B cell (primary cell): ENCODE results near the gene UNC13D. TPM values are rescaled to one million over a fixed set of nuclear protein-coding genes. Genes with fewer than 3 reads are reported as not detected.

Experiments
- ATAC-seq: fragments of 200-7000 bp; cut with Tn5 transposase; one replicate; pipeline ENCODE4 v1.10.0; 2021; ENCODE audit warnings: low read depth, mild to moderate bottlenecking, moderate number of reproducible peaks, moderate library complexity
- CTCF ChIA-PET: fragments of 350-600 bp; sonication (Branson Sonifier 250); formaldehyde crosslinking; loops from one replicate; lab custom pipeline; 2021; ENCODE audit warnings: antibody characterized with exemption, inconsistent platforms; lab: Charles Lee
- POLR2A ChIA-PET: fragments of 350-600 bp; sonication (Branson Sonifier 250); formaldehyde crosslinking; loops from one replicate; lab custom pipeline; 2021; ENCODE audit warnings: antibody characterized with exemption; lab: Charles Lee
- DNase-seq: peaks from one replicate; pipeline ENCODE4 v3.0.0; 2013
- H2AFZ ChIP-seq: 2 replicates; pipeline ENCODE4 v1.6.1; 2012; ENCODE audit warnings: mild to moderate bottlenecking, low read depth, low read length; ENCODE audit not compliant: insufficient read depth, poor library complexity, severe bottlenecking
- H3K27ac ChIP-seq, 2 donors: 1 replicate in 1 of 2; 2 replicates in 1 of 2; pipeline ENCODE4 v1.5.1; 2012 to 2013; ENCODE audit warnings: low read length in 2 of 2, mild to moderate bottlenecking in 2 of 2, moderate library complexity in 1 of 2
- H3K27me3 ChIP-seq, 4 experiments: fragments of 200-600 bp in 1 of 4; sonication (generic) in 1 of 4; replicated peaks in 1 of 4; 1 replicate in 2 of 4; 2 replicates in 2 of 4; pipeline versions ENCODE4 v1.6.1 to v1.7.0; 2013 to 2016; ENCODE audit warnings: low read length in 3 of 4, mild to moderate bottlenecking in 2 of 4, mixed read lengths in 1 of 4, moderate library complexity in 1 of 4; ENCODE audit not compliant: insufficient read depth in 4 of 4, control insufficient read depth in 3 of 4; ENCODE audit errors: control extremely low read depth in 1 of 4
- H3K36me3 ChIP-seq, 2 experiments: replicated peaks in 1 of 2; 1 replicate in 1 of 2; 2 replicates in 1 of 2; pipeline versions ENCODE4 v1.6.1 to v1.7.1; 2013; ENCODE audit warnings: low read length in 1 of 2; ENCODE audit not compliant: insufficient read depth in 2 of 2, control insufficient read depth in 1 of 2; ENCODE audit errors: control extremely low read depth in 1 of 2, extremely low read depth in 1 of 2
- H3K4me1 ChIP-seq, 2 donors: fragments of 200-600 bp in 1 of 2; sonication (generic) in 1 of 2; 1 replicate in 1 of 2; 2 replicates in 1 of 2; pipeline versions ENCODE4 v1.5.1 to v1.6.1; 2013 to 2017; ENCODE audit warnings: low read length in 2 of 2; ENCODE audit not compliant: control insufficient read depth in 2 of 2, insufficient read depth in 2 of 2
- H3K4me2 ChIP-seq: replicated peaks from 2 replicates; pipeline ENCODE3; 2012; ENCODE audit warnings: mild to moderate bottlenecking, low read depth, low read length; ENCODE audit not compliant: poor library complexity, severe bottlenecking
- H3K4me3 ChIP-seq, 5 experiments: fragments of 200-600 bp in 1 of 5; sonication (generic) in 1 of 5; 1 replicate in 3 of 5; 2 replicates in 2 of 5; pipeline versions ENCODE4 v1.5.1 to v1.7.0; 2011 to 2016; ENCODE audit warnings: low read length in 4 of 5, mild to moderate bottlenecking in 4 of 5, low read depth in 2 of 5, control low read depth in 1 of 5, moderate library complexity in 1 of 5; ENCODE audit not compliant: insufficient read depth in 1 of 5; ENCODE audit errors: control extremely low read depth in 1 of 5, extremely low read depth in 1 of 5
- H3K79me2 ChIP-seq: fragments of 200-600 bp; sonication (generic); one replicate; pipeline ENCODE4 v1.6.0; 2016; ENCODE audit warnings: low read length; ENCODE audit not compliant: control insufficient read depth, insufficient read depth
- H3K9ac ChIP-seq: fragments of 200-600 bp; sonication (generic); 2 replicates; pipeline ENCODE4 v1.6.1; 2017; ENCODE audit warnings: mild to moderate bottlenecking, low read length, moderate library complexity
- H3K9me3 ChIP-seq, 3 donors: one replicate each; pipeline versions ENCODE4 v1.6.1 to v1.7.1; 2013; ENCODE audit warnings: low read length in 2 of 3; ENCODE audit not compliant: control insufficient read depth in 2 of 3, insufficient read depth in 1 of 3; ENCODE audit errors: control extremely low read depth in 1 of 3
- H4K20me1 ChIP-seq: 2 replicates; pipeline ENCODE4 v1.6.0; 2012; ENCODE audit warnings: mild to moderate bottlenecking, low read length; ENCODE audit not compliant: insufficient read depth, control insufficient read depth, poor library complexity, severe bottlenecking
- H3K27ac Mint-ChIP-seq: one replicate; pipeline ENCODE4 v1.8.0; 2021; ENCODE audit warnings: mixed read lengths
- H3K27me3 Mint-ChIP-seq: one replicate; pipeline ENCODE4 v1.8.0; 2021; ENCODE audit warnings: mixed read lengths
- H3K4me1 Mint-ChIP-seq: one replicate; pipeline ENCODE4 v1.8.0; 2021; ENCODE audit warnings: mixed read lengths
- H3K4me3 Mint-ChIP-seq: one replicate; pipeline ENCODE4 v1.8.0; 2021; ENCODE audit warnings: mixed read lengths
- H3K9me3 Mint-ChIP-seq: one replicate; pipeline ENCODE4 v1.8.0; 2022; ENCODE audit warnings: mixed read lengths; ENCODE audit not compliant: insufficient read depth
- CTCF ChIP-seq: fragments of 200-600 bp; IDR thresholded peaks from one replicate; pipeline ENCODE4 v1.8.0; 2022; ENCODE audit warnings: antibody characterized with exemption, mild to moderate bottlenecking
- EZH2 ChIP-seq: IDR thresholded peaks from 2 replicates; pipeline ENCODE4 v1.6.1; 2012; ENCODE audit warnings: borderline replicate concordance, low read depth, mild to moderate bottlenecking, moderate library complexity, low read length; ENCODE audit not compliant: insufficient read depth, poor library complexity, severe bottlenecking
- WGBS: methylation state at CpG from one replicate; pipeline ENCODE4 v1.1.5; 2013; ENCODE audit warnings: missing lambda C conversion rate; ENCODE audit not compliant: insufficient coverage; 5-methylcytosine and 5-hydroxymethylcytosine counted together
- intact Hi-C: fragments of 100-400 bp; cut with micrococcal nuclease; formaldehyde crosslinking; loops from one replicate; pipeline ENCODE4 v1.10.0; 2022
- polyA plus RNA-seq: library from polyadenylated mRNA; depleted of rRNA; stranded (reverse); fragments of >200 nt; gene quantifications from 2 replicates; pipeline ENCODE4 v1.2.3, GENCODE V29; 2012
- total RNA-seq, 2 donors: library from RNA; stranded (reverse); fragments of 120-200 nt in 1 of 2; gene quantifications; 1 replicate in 1 of 2; 2 replicates in 1 of 2; pipeline versions ENCODE4 v1.2.3 to v1.2.4, GENCODE V29; 2013 to 2022

Gene UNC13D
- total and polyA plus RNA-seq, 2 donors (not counting 1 experiment from before 2014, with no cell fraction given), result 101 to 107 TPM

GRCh38 chr17:75876190-75876937 lies 32.2 kb upstream of the UNC13D start:
- ChIA-PET POLR2A (interaction anchor here (0.7 to 3.3 kb wide), 12 partner anchors 12 to 100 kb away, joined by 3 to 24 read pairs (median 6); partner anchors contain the start of genes MRPL38, TRIM65, UNC13D and UNK), CTCF (interaction anchor here (0.6 to 5.6 kb wide), 20 partner anchors 10 to 1239 kb away, joined by 3 to 52 read pairs (median 4); partner anchors contain the start of genes GALK1, MRPL38, TRIM65 and UNK)
- TF ChIP-seq EZH2, result no peak
- peak; percentile 43 for TF ChIP-seq CTCF
- Histone ChIP-seq H3K4me2 (peak overlapping the region; percentile 98), H2AFZ (peak overlapping the region; percentile 94), H3K9me3 (no peaks in the 10 kb centered on the region), H3K4me1 (peaks cover 30 to 44% of the 10 kb centered on the region in 2 donors), H3K27me3 (peaks cover 0 to 7% (median 1%) of the 10 kb centered on the region in 4 experiments), H3K36me3 (no peaks in the 10 kb centered on the region), H3K4me3 (peak overlapping the region in 4 of 5 experiments; percentile 24 to 69 (median 52)), H3K27ac (peak overlapping the region; percentile 50 to 55), H4K20me1 (no peaks in the 10 kb centered on the region), H3K9ac (peak overlapping the region; percentile 76), H3K79me2 (no peaks in the 10 kb centered on the region)
- peaks cover 4% of the 10 kb centered on the region for H3K27me3 Mint-ChIP-seq
- peaks cover 35% of the 10 kb centered on the region for H3K4me1 Mint-ChIP-seq
- intact Hi-C loops, result loop anchor here (1.0 to 5.0 kb wide), 5 partner anchors 12 to 34 kb away; partner anchors contain the start of genes MRPL38, TRIM65, UNC13D and WBP2
- peak; percentile 74 for ATAC-seq
- DNase-seq, result peak; percentile 82
- H3K9me3 Mint-ChIP-seq, result no peaks in the 10 kb centered on the region
- 20% methylated on average over 25 of the region's 26 CpGs for WGBS
- peak overlapping the region; percentile 90 for H3K4me3 Mint-ChIP-seq
- H3K27ac Mint-ChIP-seq, result peak overlapping the region; percentile 91
